GM12892 (cell line): Measurements from ENCODE around the gene ECT2.
A peak's percentile ranks its signal among the peaks of the same experiment; 100 is the strongest.
"Not testable (repeated sequence)": the region's sequence is repeated elsewhere in the genome, so short reads cannot be mapped to it uniquely, and the experiment has no call there.

Experiments used
- DNase-seq: peaks from one replicate; pipeline ENCODE4 v3.0.0; 2011; ENCODE audit not compliant: insufficient read length
- FAIRE-seq: peaks from 2 replicates; lab custom pipeline; 2011; peaks lifted over from hg19 to GRCh38; lab: Jason Lieb, UNC
- POLR2A ChIP-seq: IDR thresholded peaks from 2 replicates; pipeline ENCODE4 v1.6.1; 2011; ENCODE audit warnings: low read depth, low read length, control low read depth
- POLR2AphosphoS5 ChIP-seq: IDR thresholded peaks from 2 replicates; pipeline ENCODE4 v1.6.1; 2011; ENCODE audit warnings: low read depth, low read length, control low read depth
- TAF1 ChIP-seq: IDR thresholded peaks from 2 replicates; pipeline ENCODE4 v1.6.1; 2011; ENCODE audit warnings: low read depth, mild to moderate bottlenecking, control low read depth, low read length, borderline replicate concordance

The ECT2 gene

GRCh38 chr3:172750069-172750367, 508 bp upstream of the ECT2 start:
- DNase-seq (no peak), FAIRE-seq (no peak)
- no peak for TF ChIP-seq POLR2A
- TF ChIP-seq POLR2AphosphoS5 = no peak
- TF ChIP-seq TAF1 = no peak

DNA sequence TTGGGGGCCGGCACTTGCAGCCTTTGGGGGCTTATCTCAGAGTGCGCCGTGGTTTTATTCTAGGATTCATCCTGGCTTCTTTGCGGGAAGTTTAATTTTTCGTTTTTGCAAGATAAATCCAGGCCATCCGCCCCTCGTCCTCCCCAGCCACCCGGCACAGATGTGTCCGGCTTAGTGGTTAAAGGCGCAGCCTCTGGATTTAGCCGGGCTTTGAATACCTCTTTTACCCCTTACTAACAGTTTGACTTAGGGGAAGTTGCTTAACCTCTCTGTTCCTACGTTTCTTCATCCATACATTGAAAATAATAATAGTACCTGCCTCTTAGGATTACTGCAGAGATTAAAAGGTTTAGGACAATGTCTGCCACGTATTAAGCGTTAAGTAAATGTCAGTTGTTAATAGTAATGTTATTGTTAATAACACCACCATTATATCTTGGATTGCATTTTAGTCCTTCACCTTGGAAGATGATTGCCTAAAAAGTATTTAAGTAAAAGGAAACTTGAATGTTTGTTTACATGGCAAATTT, 714 bp downstream of the ECT2 start:
- DNase-seq (peak; percentile 6), FAIRE-seq (peak; percentile 76)
- TF ChIP-seq POLR2AphosphoS5 (no peak), TAF1 (no peak)

- DNase-seq (no peak), FAIRE-seq (no peak)
- no peak for TF ChIP-seq POLR2AphosphoS5
- no peak for TF ChIP-seq TAF1
- no peak for TF ChIP-seq POLR2A
These were observed 2.1 kb downstream of the ECT2 start for GRCh38 chr3:172752651-172753050.

DNA sequence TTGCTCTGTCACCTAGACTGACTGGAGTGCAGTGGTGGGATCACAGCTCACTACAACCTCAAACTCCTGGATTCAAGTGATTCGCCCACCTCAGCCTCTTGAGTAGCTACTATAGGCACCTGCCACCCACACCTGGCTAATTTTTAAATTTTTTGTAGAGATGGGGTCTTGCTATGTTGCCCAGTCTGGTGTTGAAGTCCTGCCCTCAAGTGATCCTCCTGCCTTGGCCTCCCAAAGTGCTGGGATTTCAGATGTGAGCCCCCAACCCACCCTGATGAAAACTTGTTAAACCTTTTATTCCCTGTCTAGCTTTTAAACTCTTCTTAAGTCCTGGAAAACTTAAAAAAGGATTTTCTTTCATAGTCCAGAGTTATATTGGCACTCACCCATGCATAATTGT, 2.6 kb downstream of the ECT2 start:
- no peak for TF ChIP-seq POLR2AphosphoS5
- TF ChIP-seq TAF1 = no peak
- no peak for TF ChIP-seq POLR2A
- no peak for FAIRE-seq

GRCh38 chr3:172760416-172760815, 9.9 kb downstream of the ECT2 start:
- FAIRE-seq, DNase-seq: not testable (repeated sequence)

More for the DNA sequence above, 2.6 kb downstream of the ECT2 start:
- no peak for DNase-seq

GRCh38 chr3:172766241-172766640, 15.7 kb downstream of the ECT2 start:
- FAIRE-seq (no peak), DNase-seq (no peak)
- no peak for TF ChIP-seq POLR2A
- no peak for TF ChIP-seq TAF1
- TF ChIP-seq POLR2AphosphoS5 = no peak

GRCh38 chr3:172766718-172767405, 16.3 kb downstream of the ECT2 start:
- TF ChIP-seq POLR2AphosphoS5 = no peak
- no peak for TF ChIP-seq TAF1
- TF ChIP-seq POLR2A = no peak
- DNase-seq (no peak), FAIRE-seq (no peak)

- DNase-seq (no peak), FAIRE-seq (no peak)
- TF ChIP-seq POLR2AphosphoS5 (no peak), TAF1 (no peak), POLR2A (no peak)
These were observed 19.9 kb downstream of the ECT2 start for GRCh38 chr3:172770382-172770781.

DNA sequence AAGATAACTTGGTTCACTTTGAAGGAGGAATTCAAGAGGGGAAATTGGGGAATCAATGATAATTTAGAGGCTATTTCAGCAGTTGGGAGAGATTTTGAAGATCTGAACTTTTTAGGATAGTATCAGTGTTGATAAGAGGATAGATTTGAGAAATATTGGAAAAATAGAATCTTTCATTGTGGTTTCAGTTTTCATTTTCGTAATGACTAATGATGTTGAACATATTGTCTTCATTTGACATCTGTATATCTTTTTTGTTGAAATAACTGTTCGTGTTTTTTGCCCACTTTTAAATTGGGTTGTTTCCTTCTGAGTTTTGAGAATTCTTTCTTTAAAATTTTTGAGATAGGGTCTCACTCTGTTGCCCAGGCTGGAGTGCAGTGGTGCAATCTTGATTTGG, 21.1 kb downstream of the ECT2 start:
- no peak for FAIRE-seq
- no peak for DNase-seq
- TF ChIP-seq POLR2A (no peak), POLR2AphosphoS5 (no peak), TAF1 (no peak)

DNA sequence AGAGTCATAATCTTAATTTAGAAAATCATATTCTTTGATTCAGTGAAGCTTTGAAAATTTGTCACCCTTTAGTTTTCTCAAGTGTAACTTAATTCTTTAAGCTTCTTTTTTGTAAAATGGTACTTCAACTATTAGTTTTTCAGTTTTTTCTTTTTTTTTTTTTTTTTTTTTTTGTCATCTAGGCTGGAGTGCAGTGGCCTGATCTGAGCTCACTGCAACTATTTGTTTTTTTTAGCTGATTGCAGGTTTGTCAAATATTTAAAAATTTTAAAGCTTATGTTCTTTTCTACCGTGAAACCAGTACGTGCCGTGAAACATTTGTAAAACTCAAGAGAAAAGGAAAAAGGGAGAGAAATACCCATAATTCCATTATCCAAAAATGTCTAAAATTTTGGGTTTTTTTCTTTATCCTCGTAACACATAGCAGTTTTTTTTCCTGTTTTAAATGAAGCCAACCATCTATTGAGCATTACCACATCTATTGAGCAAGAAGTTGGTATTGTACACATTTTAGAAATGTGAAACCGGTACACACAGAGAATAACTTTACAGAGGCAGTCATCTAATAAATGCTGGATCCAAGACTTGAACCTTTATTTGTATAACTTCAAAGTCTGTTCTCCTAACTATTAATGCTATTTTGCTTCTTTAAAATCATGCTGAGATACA, 25.7 kb downstream of the ECT2 start:
- DNase-seq = no peak

GRCh38 chr3:172777901-172778300, 27.4 kb downstream of the ECT2 start:
- TF ChIP-seq POLR2A (no peak), POLR2AphosphoS5 (no peak), TAF1 (no peak)
- DNase-seq (no peak), FAIRE-seq (no peak)

More for the DNA sequence above, 25.7 kb downstream of the ECT2 start:
- no peak for TF ChIP-seq POLR2AphosphoS5
- TF ChIP-seq POLR2A = no peak
- TF ChIP-seq TAF1 = no peak
- FAIRE-seq = no peak

DNA sequence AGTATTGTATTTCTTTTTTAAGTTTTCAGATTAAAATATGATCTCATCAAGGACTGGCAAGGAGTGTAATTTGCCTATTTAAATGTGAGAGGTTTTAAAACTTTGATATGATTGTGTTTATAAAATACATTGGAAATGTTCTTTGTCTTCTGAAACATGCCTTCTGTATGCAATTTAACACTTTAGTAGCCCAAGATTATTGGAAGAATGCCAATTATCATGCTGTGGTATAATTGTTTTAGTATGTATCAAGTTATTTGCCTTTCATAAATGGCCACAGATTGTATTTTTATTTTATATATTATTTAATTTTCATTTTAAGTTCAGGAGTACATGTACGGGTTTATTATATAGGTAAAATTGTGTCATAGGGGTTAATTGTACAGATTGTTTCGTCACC, 31.7 kb downstream of the ECT2 start:
- TF ChIP-seq POLR2A (no peak), POLR2AphosphoS5 (no peak), TAF1 (no peak)
- DNase-seq = no peak
- FAIRE-seq = no peak

DNA sequence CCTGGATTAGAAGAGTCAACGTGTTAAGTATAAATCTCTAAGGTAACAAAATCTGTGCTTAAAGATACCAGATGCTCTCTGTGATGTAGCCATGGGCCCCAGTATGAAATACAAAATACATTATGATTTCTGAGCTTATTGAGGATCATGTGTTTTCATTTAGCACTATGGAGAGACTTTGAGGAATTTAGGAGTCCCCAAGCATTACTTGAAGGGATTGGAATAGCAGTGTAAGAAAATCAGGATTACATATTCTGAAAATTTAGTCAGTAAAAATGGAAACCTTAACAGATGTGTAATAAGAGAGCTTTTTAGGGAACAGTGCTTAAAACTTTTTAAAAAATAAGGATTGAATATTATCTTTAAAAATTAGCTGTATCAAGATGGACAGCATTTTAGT, 35.5 kb downstream of the ECT2 start:
- no peak for DNase-seq
- FAIRE-seq = no peak
- TF ChIP-seq TAF1 (no peak), POLR2A (no peak), POLR2AphosphoS5 (no peak)
